GM12872 (cell line): ENCODE measurements around the gene PLCL2.

Experiments used
- TF ChIP-seq, protein P1 (sequence below): IDR thresholded peaks from 3 replicates; pipeline ENCODE4 v1.5.1; 2011; ENCODE audit warnings: low read depth, mild to moderate bottlenecking, low read length, moderate library complexity; ENCODE audit not compliant: insufficient read depth

Gene PLCL2

DNA sequence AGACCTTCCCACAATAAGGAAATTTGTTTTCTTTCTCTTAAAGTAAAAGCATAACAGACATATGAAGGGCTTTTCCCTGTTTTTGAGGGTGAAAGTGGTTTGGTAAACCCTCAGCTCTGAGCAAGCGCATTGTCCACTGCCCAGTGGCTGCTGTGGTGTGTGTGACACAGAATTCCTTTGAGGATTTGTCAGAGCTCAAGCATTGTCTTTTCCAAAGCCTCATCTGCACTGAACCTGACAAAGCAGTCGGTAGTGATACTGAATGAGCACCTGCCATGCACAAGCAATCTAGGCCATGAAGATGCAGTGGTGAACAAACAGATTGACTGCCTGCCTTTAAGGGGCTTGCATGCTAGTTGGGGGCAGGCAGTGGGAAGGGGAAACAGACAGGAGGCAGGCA, 128.3 kb downstream of the PLCL2 start:
- TF ChIP-seq, protein P1, sequence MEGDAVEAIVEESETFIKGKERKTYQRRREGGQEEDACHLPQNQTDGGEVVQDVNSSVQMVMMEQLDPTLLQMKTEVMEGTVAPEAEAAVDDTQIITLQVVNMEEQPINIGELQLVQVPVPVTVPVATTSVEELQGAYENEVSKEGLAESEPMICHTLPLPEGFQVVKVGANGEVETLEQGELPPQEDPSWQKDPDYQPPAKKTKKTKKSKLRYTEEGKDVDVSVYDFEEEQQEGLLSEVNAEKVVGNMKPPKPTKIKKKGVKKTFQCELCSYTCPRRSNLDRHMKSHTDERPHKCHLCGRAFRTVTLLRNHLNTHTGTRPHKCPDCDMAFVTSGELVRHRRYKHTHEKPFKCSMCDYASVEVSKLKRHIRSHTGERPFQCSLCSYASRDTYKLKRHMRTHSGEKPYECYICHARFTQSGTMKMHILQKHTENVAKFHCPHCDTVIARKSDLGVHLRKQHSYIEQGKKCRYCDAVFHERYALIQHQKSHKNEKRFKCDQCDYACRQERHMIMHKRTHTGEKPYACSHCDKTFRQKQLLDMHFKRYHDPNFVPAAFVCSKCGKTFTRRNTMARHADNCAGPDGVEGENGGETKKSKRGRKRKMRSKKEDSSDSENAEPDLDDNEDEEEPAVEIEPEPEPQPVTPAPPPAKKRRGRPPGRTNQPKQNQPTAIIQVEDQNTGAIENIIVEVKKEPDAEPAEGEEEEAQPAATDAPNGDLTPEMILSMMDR, result no peak

DNA sequence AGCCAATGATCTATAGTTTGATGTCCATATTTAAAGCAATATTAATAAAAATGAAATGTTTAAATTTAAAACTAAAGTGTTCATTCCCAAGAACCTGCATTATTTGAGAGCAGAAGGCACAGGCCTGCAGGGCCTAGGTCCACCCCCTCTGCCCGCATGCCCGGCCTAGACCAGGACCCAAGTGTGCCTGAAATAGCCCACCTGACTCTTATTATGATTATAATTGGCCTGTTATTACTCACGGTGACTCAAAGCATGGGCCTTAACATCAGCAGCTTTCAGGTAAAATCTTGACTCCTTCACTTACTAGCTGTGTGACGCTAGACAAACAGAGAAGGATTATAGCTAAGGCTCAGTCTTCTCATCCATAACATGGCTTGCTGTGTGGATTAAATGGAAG, 128.8 kb downstream of the PLCL2 start:
- TF ChIP-seq, protein P1, result no peak

DNA sequence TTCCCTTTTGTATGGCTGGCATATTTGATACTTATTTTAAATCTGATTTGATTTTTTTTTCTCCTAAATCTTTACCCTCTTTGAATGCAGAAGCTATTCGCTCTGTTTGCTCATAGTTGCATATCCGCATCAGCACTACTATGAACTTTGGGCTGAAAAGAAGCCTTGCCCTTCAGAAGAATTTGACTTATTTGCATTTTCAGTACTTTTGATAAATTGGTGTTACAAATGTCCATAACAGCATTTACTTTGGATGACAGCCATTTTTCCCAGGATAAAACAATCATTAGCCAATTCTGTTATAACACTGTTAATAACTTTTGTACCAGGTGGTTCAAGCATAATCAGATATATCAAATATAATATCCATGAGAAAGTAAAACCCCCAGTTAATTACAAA, 129.5 kb downstream of the PLCL2 start:
- TF ChIP-seq, protein P1, result no peak

DNA sequence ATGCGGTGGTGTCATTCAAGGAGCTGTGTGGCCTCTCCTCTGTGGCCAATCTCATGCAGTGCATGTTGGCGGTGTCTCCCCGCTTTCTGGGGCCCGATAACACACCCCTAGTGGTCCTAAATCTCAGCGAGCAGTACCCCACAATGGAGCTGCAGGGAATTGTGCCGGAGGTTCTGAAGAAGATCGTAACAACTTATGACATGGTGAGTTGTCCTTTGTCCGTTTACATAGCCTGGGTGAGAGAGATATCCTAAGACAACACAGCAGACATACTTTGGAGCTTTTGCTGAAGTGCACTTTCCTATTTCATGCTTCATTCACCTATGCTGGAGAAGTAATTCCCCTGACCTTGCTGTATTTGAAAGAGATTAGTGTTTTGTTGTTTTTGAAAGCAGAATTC, 130.0 kb downstream of the PLCL2 start:
- TF ChIP-seq, protein P1, result no peak

DNA sequence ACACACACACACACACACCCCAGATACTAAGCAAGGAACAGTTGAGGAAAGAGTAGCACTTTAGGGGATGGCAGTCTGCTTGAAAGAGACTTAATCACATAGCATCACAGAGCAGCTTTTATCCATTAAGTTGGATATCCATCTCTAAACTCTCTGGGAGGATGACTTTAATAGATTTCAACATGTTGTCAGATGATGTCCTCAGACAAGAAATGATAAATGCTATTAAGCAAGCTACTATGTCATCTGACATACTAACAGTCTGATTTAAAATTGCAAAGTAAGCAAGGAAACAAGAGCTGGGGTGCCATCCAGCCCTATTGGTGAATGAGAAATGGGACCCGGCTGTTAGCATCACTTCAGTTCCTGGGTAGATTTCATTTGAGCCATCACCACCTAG, 136.9 kb downstream of the PLCL2 start:
- TF ChIP-seq, protein P1, result no peak

DNA sequence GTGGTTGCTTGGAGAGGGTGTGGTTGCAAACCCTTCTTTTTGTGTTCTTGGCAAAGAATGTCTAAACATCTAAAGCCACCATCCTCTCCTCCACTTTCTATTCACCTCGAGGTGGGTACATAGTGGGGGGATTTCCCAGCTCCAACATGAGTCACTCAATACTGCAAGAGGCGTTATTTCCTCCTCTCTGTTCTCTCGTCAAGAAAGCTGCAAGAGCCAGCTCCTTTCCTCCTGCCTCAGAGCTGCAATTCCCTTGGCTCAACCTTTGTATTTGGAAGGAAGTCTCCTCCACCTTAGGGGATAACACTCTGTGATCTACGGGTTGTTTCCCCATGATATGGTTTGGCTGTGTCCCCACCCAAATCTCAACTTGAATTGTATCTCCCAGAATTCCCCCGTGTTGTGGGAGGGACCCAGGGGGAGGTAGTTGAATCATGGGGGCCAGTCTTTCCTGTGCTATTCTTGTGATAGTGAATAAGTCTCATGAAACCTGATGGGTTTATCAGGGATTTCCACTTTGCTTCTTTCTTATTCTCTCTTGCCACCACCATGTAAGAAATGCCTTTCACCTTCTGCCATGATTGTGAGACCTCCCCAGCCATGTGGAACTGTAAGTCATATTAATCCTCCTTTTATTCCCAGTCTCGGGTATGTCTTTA, 138.4 kb downstream of the PLCL2 start:
- TF ChIP-seq, protein P1, result no peak

DNA sequence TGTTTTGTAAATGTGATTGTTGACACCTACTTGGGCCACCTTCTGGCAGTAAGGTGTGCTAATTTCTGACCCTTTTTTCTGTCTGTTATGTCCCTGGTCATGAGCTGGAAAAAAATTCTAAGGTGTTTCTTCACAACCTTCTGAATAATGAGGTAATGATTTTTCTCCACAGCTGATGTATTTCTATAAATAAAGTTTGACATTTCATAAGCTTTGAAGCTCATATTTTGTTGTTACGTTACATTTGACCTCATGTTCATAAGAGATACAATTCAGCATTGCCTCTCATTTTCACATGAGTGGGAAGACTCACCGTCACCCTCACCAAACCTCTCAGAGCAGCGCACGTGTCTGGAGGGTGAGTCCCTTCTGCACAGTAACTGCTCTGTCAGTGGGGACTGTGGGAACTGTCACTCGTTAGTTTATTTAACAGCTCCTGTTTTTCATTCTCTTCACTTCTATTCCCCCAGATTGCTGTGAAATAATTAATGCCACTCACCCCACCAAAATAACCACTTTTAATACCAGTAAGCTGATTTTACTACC, 140.9 kb downstream of the PLCL2 start:
- TF ChIP-seq, protein P1, result no peak
